Putamen (tissue), 1 donor: ENCODE results near the gene FOXS1.
"Not testable (repeated sequence)": the region's sequence is repeated elsewhere in the genome, so short reads cannot be mapped to it uniquely, and the experiment has no call there.

Experiments used
- DNase-seq: peaks from one replicate; pipeline ENCODE4 v3.0.0-alpha.2; 2016; ENCODE audit warnings: low spot score

The FOXS1 gene

GRCh38 chr20:31838646-31839292, 6.6 kb downstream of the FOXS1 start:
- no peak for DNase-seq

GRCh38 chr20:31837896-31838397, 7.5 kb downstream of the FOXS1 start:
- DNase-seq, result no peak

- DNase-seq, result no peak
Observed at GRCh38 chr20:31836853-31837608, 8.4 kb downstream of the FOXS1 start.

GRCh38 chr20:31835977-31836852, 9.2 kb downstream of the FOXS1 start:
- DNase-seq, result no peak

GRCh38 chr20:31835554-31835953, 9.8 kb downstream of the FOXS1 start:
- no peak for DNase-seq

- no peak for DNase-seq
Observed at GRCh38 chr20:31833931-31834521, 11.4 kb downstream of the FOXS1 start.

- no peak for DNase-seq
Observed at GRCh38 chr20:31833130-31833930, 12.1 kb downstream of the FOXS1 start.

GRCh38 chr20:31831771-31832306, 13.6 kb downstream of the FOXS1 start:
- DNase-seq, result no peak

GRCh38 chr20:31831211-31831610, 14.2 kb downstream of the FOXS1 start:
- no peak for DNase-seq

GRCh38 chr20:31830406-31830981, 14.9 kb downstream of the FOXS1 start:
- no peak for DNase-seq

- no peak for DNase-seq
Observed at GRCh38 chr20:31829731-31830130, 15.7 kb downstream of the FOXS1 start.

GRCh38 chr20:31828016-31828415, 17.4 kb downstream of the FOXS1 start:
- DNase-seq, result not testable (repeated sequence)

GRCh38 chr20:31827059-31827458, 18.3 kb downstream of the FOXS1 start:
- no peak for DNase-seq

GRCh38 chr20:31826074-31826473, 19.3 kb downstream of the FOXS1 start:
- no peak for DNase-seq

GRCh38 chr20:31824554-31825313, 20.7 kb downstream of the FOXS1 start:
- no peak for DNase-seq

- no peak for DNase-seq
Observed at GRCh38 chr20:31824125-31824485, 21.3 kb downstream of the FOXS1 start.

- no peak for DNase-seq
Observed at GRCh38 chr20:31823360-31824124, 21.9 kb downstream of the FOXS1 start.

GRCh38 chr20:31822421-31823330, 22.7 kb downstream of the FOXS1 start:
- DNase-seq, result peak; percentile 46
